Measurements from ENCODE around the gene RABEP2. TPM values are rescaled to one million over a fixed set of nuclear protein-coding genes. Genes with fewer than 3 reads are reported as not detected.

RABEP2 gene
- total RNA-seq, 1 donor from 2014 or later = 38.3 TPM

GRCh38 chr16:28904828-28905227, 20.2 kb downstream of the RABEP2 start:
- Histone ChIP-seq H3K27me3 (ENCODE audit: control insufficient read depth, insufficient read depth, low read length) (no peaks in the 10 kb centered on the region), H3K4me3 (ENCODE audit: low read depth, low read length) (no peak overlapping the region), H3K36me3 (ENCODE audit: control insufficient read depth, insufficient read depth, low read length) (no peaks in the 10 kb centered on the region)
- no peak for TF ChIP-seq CTCF (IDR thresholded peaks at IDR 0.05; ENCODE audit: insufficient read depth, low read length, poor library complexity, severe bottlenecking)
- DNase-seq (ENCODE audit: low read depth) = no peak

- no peak for TF ChIP-seq CTCF (IDR thresholded peaks at IDR 0.05; ENCODE audit: insufficient read depth, low read length, poor library complexity, severe bottlenecking)
- Histone ChIP-seq H3K4me3 (ENCODE audit: low read depth, low read length) (no peak overlapping the region), H3K27me3 (ENCODE audit: control insufficient read depth, insufficient read depth, low read length) (no peaks in the 10 kb centered on the region)
These were observed 20.7 kb downstream of the RABEP2 start for GRCh38 chr16:28904363-28904762.

GRCh38 chr16:28903344-28904042, 21.5 kb downstream of the RABEP2 start:
- H3K27me3 ChIP-seq (ENCODE audit: control insufficient read depth, insufficient read depth, low read length) = no peaks in the 10 kb centered on the region
- no peak for DNase-seq (ENCODE audit: low read depth)
- no peaks in the 10 kb centered on the region for H3K36me3 ChIP-seq (ENCODE audit: control insufficient read depth, insufficient read depth, low read length)
- no peak for TF ChIP-seq CTCF (IDR thresholded peaks at IDR 0.05; ENCODE audit: insufficient read depth, low read length, poor library complexity, severe bottlenecking)
- H3K4me3 ChIP-seq (ENCODE audit: low read depth, low read length) = no peak overlapping the region

More at GRCh38 chr16:28904363-28904762, 20.7 kb downstream of the RABEP2 start:
- H3K36me3 ChIP-seq (ENCODE audit: control insufficient read depth, insufficient read depth, low read length) = no peaks in the 10 kb centered on the region
- DNase-seq (ENCODE audit: low read depth) = no peak

GRCh38 chr16:28902909-28903308, 22.1 kb downstream of the RABEP2 start:
- no peaks in the 10 kb centered on the region for H3K27me3 ChIP-seq (ENCODE audit: control insufficient read depth, insufficient read depth, low read length)
- no peak for TF ChIP-seq CTCF (IDR thresholded peaks at IDR 0.05; ENCODE audit: insufficient read depth, low read length, poor library complexity, severe bottlenecking)
- no peak overlapping the region for H3K4me3 ChIP-seq (ENCODE audit: low read depth, low read length)
- DNase-seq (ENCODE audit: low read depth) = no peak
- H3K36me3 ChIP-seq (ENCODE audit: control insufficient read depth, insufficient read depth, low read length) = no peaks in the 10 kb centered on the region

GRCh38 chr16:28901862-28902261, 23.2 kb downstream of the RABEP2 start:
- no peak overlapping the region for H3K4me3 ChIP-seq (ENCODE audit: low read depth, low read length)
- no peak for DNase-seq (ENCODE audit: low read depth)
- H3K27me3 ChIP-seq (ENCODE audit: control insufficient read depth, insufficient read depth, low read length) = no peaks in the 10 kb centered on the region
- TF ChIP-seq CTCF (IDR thresholded peaks at IDR 0.05; ENCODE audit: insufficient read depth, low read length, poor library complexity, severe bottlenecking) = no peak
- H3K36me3 ChIP-seq (ENCODE audit: control insufficient read depth, insufficient read depth, low read length) = no peaks in the 10 kb centered on the region

- Histone ChIP-seq H3K27me3 (ENCODE audit: control insufficient read depth, insufficient read depth, low read length) (no peaks in the 10 kb centered on the region), H3K36me3 (ENCODE audit: control insufficient read depth, insufficient read depth, low read length) (no peaks in the 10 kb centered on the region), H3K4me3 (ENCODE audit: low read depth, low read length) (no peak overlapping the region)
- TF ChIP-seq CTCF (IDR thresholded peaks at IDR 0.05; ENCODE audit: insufficient read depth, low read length, poor library complexity, severe bottlenecking) = no peak
- DNase-seq (ENCODE audit: low read depth) = no peak
These were observed 24.4 kb downstream of the RABEP2 start for GRCh38 chr16:28900601-28901000.

All from kidney epithelial cell (primary cell).